ENCODE results near the gene ATP6V1E1. TPM values are rescaled to one million over a fixed set of nuclear protein-coding genes. Genes with fewer than 3 reads are reported as not detected.
A peak's percentile ranks its signal among the peaks of the same experiment; 100 is the strongest.

Gene ATP6V1E1
- total and polyA plus RNA-seq, 2 of the 13 experiments (the other 11 are each of a cell fraction or from before 2014, with no cell fraction given), result 69.3 to 90.9 TPM

GRCh38 chr22:17587629-17588028 is 40.9 kb downstream of the ATP6V1E1 start:
- Histone ChIP-seq H3K9ac (ENCODE audit: insufficient read depth, low read depth, low read length) (no peak overlapping the region), H3K79me2 (ENCODE audit: insufficient read depth, low read length) (no peaks in the 10 kb centered on the region), H3K4me1 (ENCODE audit: insufficient read depth, low read length) (no peaks in the 10 kb centered on the region), H4K20me1 (ENCODE audit: insufficient read depth, low read length) (no peaks in the 10 kb centered on the region), H3K27ac (ENCODE audit: extremely low read length, insufficient read depth, low read length) (no peak overlapping the region), H3K4me2 (ENCODE audit: low read depth, low read length) (no peak overlapping the region), H3K27me3 (ENCODE audit: control insufficient read depth in 1 of 2, insufficient read depth in 2 of 2, low read length in 2 of 2) (no peaks in the 10 kb centered on the region), H3K36me3 (replicated peaks in 1 of 2; ENCODE audit: control insufficient read depth in 1 of 2, insufficient read depth in 2 of 2, low read length in 2 of 2) (peaks cover 8 to 20% of the 10 kb centered on the region in 2 experiments; a peak in 4 of 5 replicates), H3K4me3 (replicated peaks in 1 of 3; ENCODE audit: insufficient read depth in 1 of 3, low read depth in 2 of 3, low read length in 3 of 3) (no peak overlapping the region), H2AFZ (ENCODE audit: low read length) (no peak overlapping the region), H3K9me3 (ENCODE audit: low read length) (no peaks in the 10 kb centered on the region)
- TF ChIP-seq CHCHD3 (CRISPR knock-in tag; IDR thresholded peaks at IDR 0.05) (no peak), ZFP1 (CRISPR knock-in tag; IDR thresholded peaks at IDR 0.05) (no peak), NKX3-1 (CRISPR knock-in tag; IDR thresholded peaks at IDR 0.05) (no peak), RXRA (CRISPR knock-in tag; IDR thresholded peaks at IDR 0.05) (no peak), ZNF672 (CRISPR knock-in tag; IDR thresholded peaks at IDR 0.05) (no peak)
- DNase-seq (ENCODE audit: low spot score), result no peak
- BruUV-seq (replicated peaks), result no TSS peak
- intact Hi-C loops (cut with micrococcal nuclease; ENCODE audit: unreplicated experiment), result no loop called here
- WGBS (ENCODE audit: low lambda C conversion rate), result 89% methylated on average over 14 of the region's 14 CpGs
- peak; percentile 16 for ATAC-seq
- ChIA-PET POLR2A (no interaction called here), CTCF (ENCODE audit: low intra/inter-chr PET ratio, low total read pairs) (no interaction called here)
- in situ Hi-C loops (cut with HindIII; ENCODE audit: extremely low pct_ligation_motif_present, low pct_unique_long_range_greater_than_20kb), result no loop called here
- FAIRE-seq, result no peak

GRCh38 chr22:17586831-17587440 is 41.6 kb downstream of the ATP6V1E1 start:
- no peaks in the 10 kb centered on the region for H4K20me1 ChIP-seq (ENCODE audit: insufficient read depth, low read length)
- ATAC-seq, result peak; percentile 18
- H3K9ac ChIP-seq (ENCODE audit: insufficient read depth, low read depth, low read length), result no peak overlapping the region
- no peak overlapping the region for H3K4me2 ChIP-seq (ENCODE audit: low read depth, low read length)
- H3K36me3 ChIP-seq (replicated peaks in 1 of 2; ENCODE audit: control insufficient read depth in 1 of 2, insufficient read depth in 2 of 2, low read length in 2 of 2), result peaks cover 4 to 13% of the 10 kb centered on the region in 2 experiments; a peak in 2 of 5 replicates
- H2AFZ ChIP-seq (ENCODE audit: low read length), result no peak overlapping the region
- no peaks in the 10 kb centered on the region for H3K4me1 ChIP-seq (ENCODE audit: insufficient read depth, low read length)
- intact Hi-C loops (cut with micrococcal nuclease; ENCODE audit: unreplicated experiment), result no loop called here
- no peak overlapping the region for H3K27ac ChIP-seq (ENCODE audit: extremely low read length, insufficient read depth, low read length)
- H3K27me3 ChIP-seq (ENCODE audit: control insufficient read depth in 1 of 2, insufficient read depth in 2 of 2, low read length in 2 of 2), result no peaks in the 10 kb centered on the region
- BruUV-seq (replicated peaks), result no TSS peak
- no peak overlapping the region for H3K4me3 ChIP-seq (replicated peaks in 1 of 3; ENCODE audit: insufficient read depth in 1 of 3, low read depth in 2 of 3, low read length in 3 of 3)
- 69% methylated on average over 11 of the region's 14 CpGs for WGBS (ENCODE audit: low lambda C conversion rate)
- no peak for TF ChIP-seq ZNF446 (CRISPR knock-in tag; IDR thresholded peaks at IDR 0.05)
- no peak for TF ChIP-seq ZNF614 (CRISPR knock-in tag; IDR thresholded peaks at IDR 0.05; ENCODE audit: borderline replicate concordance)
- no peak for TF ChIP-seq IKZF5 (CRISPR knock-in tag; IDR thresholded peaks at IDR 0.05)
- TF ChIP-seq NFKB2 (CRISPR knock-in tag; IDR thresholded peaks at IDR 0.05; ENCODE audit: borderline replicate concordance), result no peak
- no peak for TF ChIP-seq GRHL1 (CRISPR knock-in tag; conservative IDR thresholded peaks at IDR 0.05)
- peak; percentile 2 for TF ChIP-seq AGO2 (optimal IDR thresholded peaks at IDR 0.05; ENCODE audit: low read depth, low read length)
- TF ChIP-seq ZFP37 (CRISPR knock-in tag; IDR thresholded peaks at IDR 0.05; ENCODE audit: borderline replicate concordance), result no peak
- TF ChIP-seq ZNF883 (CRISPR knock-in tag; IDR thresholded peaks at IDR 0.05; ENCODE audit: not compliant biosample characterization), result no peak
- H3K79me2 ChIP-seq (ENCODE audit: insufficient read depth, low read length), result no peaks in the 10 kb centered on the region
- H3K9me3 ChIP-seq (ENCODE audit: low read length), result no peaks in the 10 kb centered on the region
- ChIA-PET POLR2A (no interaction called here), CTCF (ENCODE audit: low intra/inter-chr PET ratio, low total read pairs) (no interaction called here)
- DNase-seq (ENCODE audit: low spot score), result no peak
- no peak for FAIRE-seq
- in situ Hi-C loops (cut with HindIII; ENCODE audit: extremely low pct_ligation_motif_present, low pct_unique_long_range_greater_than_20kb), result no loop called here

Data from HepG2 (cell line).